Body of pancreas (tissue), 4 donors: ENCODE data around the gene AP3B2. TPM values are rescaled to one million over a fixed set of nuclear protein-coding genes. Genes with fewer than 3 reads are reported as not detected.
A peak's percentile ranks its signal among the peaks of the same experiment; 100 is the strongest.

Source experiments
- ATAC-seq: fragments of 150-250 bp; one replicate; pipeline ENCODE4 v1.9.1; 2016
- DNase-seq, 4 donors: peaks; one replicate each; pipeline ENCODE4 v3.0.0-alpha.2; 2019
- H3K27ac ChIP-seq, 4 donors: fragments of 200-600 bp; sonication (generic); 1 replicate in 3 of 4; 2 replicates in 1 of 4; pipeline versions ENCODE4 v1.5.1 to v1.6.1; 2016 to 2019; ENCODE audit warnings: mild to moderate bottlenecking in 1 of 4, mixed read lengths in 1 of 4, moderate library complexity in 1 of 4
- H3K27me3 ChIP-seq, 2 donors: fragments of 200-600 bp; sonication (generic); one replicate each; pipeline ENCODE4 v1.6.0; 2016; ENCODE audit warnings: mild to moderate bottlenecking in 1 of 2
- H3K36me3 ChIP-seq, 2 donors: fragments of 200-600 bp; sonication (generic); replicated peaks in 1 of 2; 2 replicates each; pipeline ENCODE4 v1.5.1; 2016; ENCODE audit warnings: low read depth in 2 of 2; ENCODE audit not compliant: insufficient read depth in 1 of 2
- H3K4me1 ChIP-seq: fragments of 200-600 bp; sonication (generic); one replicate; pipeline ENCODE4 v1.6.0; 2016
- H3K4me3 ChIP-seq, 2 donors: fragments of 200-600 bp; sonication (generic); 1 replicate in 1 of 2; 2 replicates in 1 of 2; pipeline ENCODE4 v1.5.1; 2016 to 2019
- H3K9me3 ChIP-seq, 3 donors: fragments of 200-600 bp; sonication (generic); 1 replicate in 2 of 3; 2 replicates in 1 of 3; pipeline ENCODE4 v1.5.1; 2016
- POLR2A ChIP-seq, 3 donors: fragments of 450-650 bp; IDR thresholded peaks; one replicate each; pipeline ENCODE4 v1.6.1; 2016; ENCODE audit warnings: antibody characterized with exemption in 3 of 3, mild to moderate bottlenecking in 2 of 3
- WGBS, 2 donors: methylation state at CpG; one replicate each; pipeline ENCODE4 v1.1.5; 2017; 5-methylcytosine and 5-hydroxymethylcytosine counted together
- intact Hi-C: fragments of 100-400 bp; cut with DNase I; formaldehyde crosslinking; loops from one replicate; pipeline ENCODE4 v1.15.1; 2023
- total RNA-seq, 2 donors: library from RNA; depleted of rRNA; stranded (reverse); fragments of >200 nt; gene quantifications; one replicate each; pipeline ENCODE4 v1.1.0, GENCODE V29; 2016
- TF ChIP-seq, protein P1 (sequence below), 7 experiments: fragments of 450-650 bp in 4 of 7; fragments of 200-600 bp in 3 of 7; sonication (generic) in 3 of 7; IDR thresholded peaks; one replicate each; pipeline ENCODE4 v1.5.1; 2016 to 2019; ENCODE audit warnings: antibody characterized with exemption in 7 of 7

AP3B2 gene, protein sequence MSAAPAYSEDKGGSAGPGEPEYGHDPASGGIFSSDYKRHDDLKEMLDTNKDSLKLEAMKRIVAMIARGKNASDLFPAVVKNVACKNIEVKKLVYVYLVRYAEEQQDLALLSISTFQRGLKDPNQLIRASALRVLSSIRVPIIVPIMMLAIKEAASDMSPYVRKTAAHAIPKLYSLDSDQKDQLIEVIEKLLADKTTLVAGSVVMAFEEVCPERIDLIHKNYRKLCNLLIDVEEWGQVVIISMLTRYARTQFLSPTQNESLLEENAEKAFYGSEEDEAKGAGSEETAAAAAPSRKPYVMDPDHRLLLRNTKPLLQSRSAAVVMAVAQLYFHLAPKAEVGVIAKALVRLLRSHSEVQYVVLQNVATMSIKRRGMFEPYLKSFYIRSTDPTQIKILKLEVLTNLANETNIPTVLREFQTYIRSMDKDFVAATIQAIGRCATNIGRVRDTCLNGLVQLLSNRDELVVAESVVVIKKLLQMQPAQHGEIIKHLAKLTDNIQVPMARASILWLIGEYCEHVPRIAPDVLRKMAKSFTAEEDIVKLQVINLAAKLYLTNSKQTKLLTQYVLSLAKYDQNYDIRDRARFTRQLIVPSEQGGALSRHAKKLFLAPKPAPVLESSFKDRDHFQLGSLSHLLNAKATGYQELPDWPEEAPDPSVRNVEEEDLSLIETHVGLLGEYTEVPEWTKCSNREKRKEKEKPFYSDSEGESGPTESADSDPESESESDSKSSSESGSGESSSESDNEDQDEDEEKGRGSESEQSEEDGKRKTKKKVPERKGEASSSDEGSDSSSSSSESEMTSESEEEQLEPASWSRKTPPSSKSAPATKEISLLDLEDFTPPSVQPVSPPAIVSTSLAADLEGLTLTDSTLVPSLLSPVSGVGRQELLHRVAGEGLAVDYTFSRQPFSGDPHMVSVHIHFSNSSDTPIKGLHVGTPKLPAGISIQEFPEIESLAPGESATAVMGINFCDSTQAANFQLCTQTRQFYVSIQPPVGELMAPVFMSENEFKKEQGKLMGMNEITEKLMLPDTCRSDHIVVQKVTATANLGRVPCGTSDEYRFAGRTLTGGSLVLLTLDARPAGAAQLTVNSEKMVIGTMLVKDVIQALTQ
- total RNA-seq = 1 to 10 TPM; 3.9 to 6.6 TPM

DNA sequence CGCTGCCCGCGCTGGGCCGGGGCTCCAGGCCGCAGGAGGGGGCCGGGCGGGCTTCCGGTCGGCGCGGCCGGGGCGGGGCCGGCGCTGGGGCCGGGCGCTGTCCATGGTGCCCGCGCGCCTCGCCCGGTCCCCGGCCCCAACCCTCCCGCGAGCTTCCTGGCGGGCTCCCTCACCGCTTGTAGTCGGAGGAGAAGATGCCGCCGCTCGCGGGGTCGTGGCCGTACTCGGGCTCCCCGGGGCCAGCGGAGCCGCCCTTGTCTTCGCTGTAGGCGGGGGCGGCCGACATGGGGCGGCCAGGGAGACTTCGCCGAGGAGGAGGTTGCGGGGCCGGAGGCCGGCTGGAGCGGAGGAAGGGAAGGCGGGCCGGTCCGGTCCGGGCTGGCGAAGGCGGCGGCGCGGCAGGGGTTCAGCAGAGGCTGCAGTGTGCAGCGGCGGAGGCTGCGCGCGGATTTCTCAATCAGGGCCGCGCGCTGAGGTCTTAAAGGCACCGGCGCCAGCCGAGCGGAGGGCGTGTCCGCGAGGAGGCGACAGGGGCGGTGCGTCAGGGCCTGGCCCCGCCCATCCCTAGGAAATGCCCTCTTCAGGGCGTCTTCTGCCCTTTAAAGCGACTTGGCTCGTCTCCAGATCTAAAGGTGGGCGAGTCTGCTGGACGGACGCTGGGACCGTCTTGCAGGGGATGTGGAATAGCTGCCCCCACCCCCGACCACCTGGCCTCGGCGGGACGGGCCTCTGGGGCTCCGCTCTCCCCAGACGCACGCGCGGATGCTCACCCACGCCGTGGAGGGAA lies at the start of gene AP3B2:
Gene AP3B2, minus strand, starts transcription at position 455 of the 787 bp plus-strand sequence. Its CDS starts 169 bp downstream, at position 286.
- peak; percentile 75 to 85 (median 80) for DNase-seq
- H3K4me3 ChIP-seq = peak within 1 kb of the TSS; percentile 34 to 85
- TF ChIP-seq, protein P1, sequence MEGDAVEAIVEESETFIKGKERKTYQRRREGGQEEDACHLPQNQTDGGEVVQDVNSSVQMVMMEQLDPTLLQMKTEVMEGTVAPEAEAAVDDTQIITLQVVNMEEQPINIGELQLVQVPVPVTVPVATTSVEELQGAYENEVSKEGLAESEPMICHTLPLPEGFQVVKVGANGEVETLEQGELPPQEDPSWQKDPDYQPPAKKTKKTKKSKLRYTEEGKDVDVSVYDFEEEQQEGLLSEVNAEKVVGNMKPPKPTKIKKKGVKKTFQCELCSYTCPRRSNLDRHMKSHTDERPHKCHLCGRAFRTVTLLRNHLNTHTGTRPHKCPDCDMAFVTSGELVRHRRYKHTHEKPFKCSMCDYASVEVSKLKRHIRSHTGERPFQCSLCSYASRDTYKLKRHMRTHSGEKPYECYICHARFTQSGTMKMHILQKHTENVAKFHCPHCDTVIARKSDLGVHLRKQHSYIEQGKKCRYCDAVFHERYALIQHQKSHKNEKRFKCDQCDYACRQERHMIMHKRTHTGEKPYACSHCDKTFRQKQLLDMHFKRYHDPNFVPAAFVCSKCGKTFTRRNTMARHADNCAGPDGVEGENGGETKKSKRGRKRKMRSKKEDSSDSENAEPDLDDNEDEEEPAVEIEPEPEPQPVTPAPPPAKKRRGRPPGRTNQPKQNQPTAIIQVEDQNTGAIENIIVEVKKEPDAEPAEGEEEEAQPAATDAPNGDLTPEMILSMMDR (IDR thresholded peaks at IDR 0.05) = no peak
- TF ChIP-seq POLR2A (IDR thresholded peaks at IDR 0.05) = peak in 2 of 3 donors; percentile 45 to 53
- H3K36me3 ChIP-seq = no peaks in the 10 kb centered on the region
- no peaks in the 10 kb centered on the region for H3K27me3 ChIP-seq
- peak; percentile 95 for ATAC-seq
- peaks cover 16% of the 10 kb centered on the region for H3K4me1 ChIP-seq
- intact Hi-C loops = no loop called here
- WGBS, 2 donors = 0 to 1% methylated on average over 2 to 82 of the region's 95 CpGs
- peak within 1 kb of the TSS in 2 of 4 donors; percentile 70 to 79 for H3K27ac ChIP-seq
- H3K9me3 ChIP-seq = no peaks in the 10 kb centered on the region

DNA sequence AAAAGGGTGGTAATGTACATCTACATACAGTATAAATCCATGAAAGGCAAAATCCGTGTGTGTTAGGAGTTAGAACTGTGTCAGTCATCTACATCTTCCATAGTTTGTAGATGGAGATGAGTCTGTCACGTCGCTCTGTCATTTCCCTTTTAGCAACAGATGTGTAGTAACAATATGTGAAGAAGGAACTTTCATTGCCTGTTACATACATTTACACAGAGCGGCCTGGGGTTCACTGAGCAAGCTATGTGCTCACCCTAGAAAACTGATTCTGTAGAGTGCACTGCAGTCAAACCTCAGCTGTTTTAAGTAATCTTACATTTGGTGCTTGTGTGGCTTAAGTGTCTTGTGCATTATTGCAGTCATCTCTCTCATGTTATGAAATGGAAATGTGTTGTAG lies 41.6 kb upstream of the AP3B2 start:
- intact Hi-C loops = no loop called here

DNA sequence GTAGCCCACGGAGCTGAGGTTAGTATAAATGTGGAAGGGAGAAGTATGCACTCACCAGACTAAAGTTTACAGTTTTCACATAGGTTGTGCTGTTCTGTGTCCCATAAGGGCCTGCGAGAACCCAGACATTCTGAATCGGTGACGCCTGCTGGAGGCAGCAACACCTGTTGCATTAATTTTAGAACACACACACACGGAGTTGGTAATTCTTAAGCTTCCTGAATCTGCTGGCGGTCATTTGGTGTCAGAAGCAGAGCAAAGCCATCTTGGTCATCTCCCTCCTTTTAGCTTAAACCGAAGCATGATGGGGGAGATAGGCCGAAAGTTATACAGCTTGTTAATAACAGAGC lies 41.1 kb upstream of the AP3B2 start:
- Histone ChIP-seq H3K4me3 (peak overlapping the region; percentile 42 to 68), H3K27me3 (no peaks in the 10 kb centered on the region), H3K9me3 (no peaks in the 10 kb centered on the region), H3K27ac (peak overlapping the region in 3 of 4 donors; percentile 82 to 94 (median 86)), H3K36me3 (peaks cover 0 to 10% of the 10 kb centered on the region in 2 donors), H3K4me1 (peaks cover 21% of the 10 kb centered on the region)
- WGBS, 2 donors = 0% methylated on average over 8 of the region's 8 CpGs
- intact Hi-C loops = no loop called here
- peak; percentile 25 for ATAC-seq
- no peak for TF ChIP-seq POLR2A (IDR thresholded peaks at IDR 0.05)
- TF ChIP-seq, protein P1 (IDR thresholded peaks at IDR 0.05) = no peak
- DNase-seq = peak in 2 of 4 donors; percentile 12 to 20

More for the DNA sequence above, 41.6 kb upstream of the AP3B2 start:
- Histone ChIP-seq H3K27ac (peak overlapping the region in 1 of 4 donors; percentile 86), H3K36me3 (peaks cover 0 to 13% of the 10 kb centered on the region in 2 donors), H3K27me3 (no peaks in the 10 kb centered on the region), H3K4me3 (peak overlapping the region; percentile 42 to 68), H3K9me3 (no peaks in the 10 kb centered on the region), H3K4me1 (peaks cover 21% of the 10 kb centered on the region)
- no peak for ATAC-seq
- no peak for DNase-seq
- 25 to 52% methylated on average over 4 of the region's 4 CpGs for WGBS, 2 donors
- TF ChIP-seq POLR2A (IDR thresholded peaks at IDR 0.05) = no peak
- TF ChIP-seq, protein P1 (IDR thresholded peaks at IDR 0.05) = no peak
